ENCODE data around the gene LECT2.

The LECT2 gene

GRCh38 chr5:135979510-135979909 is 24.7 kb upstream of the LECT2 start:
- peak; percentile 92 for DNase-seq (ENCODE audit: low read depth)
- no peak for TF ChIP-seq CTCF (conservative IDR thresholded peaks at IDR 0.05; ENCODE audit: low read length)
- no peak overlapping the region for H3K4me3 ChIP-seq (ENCODE audit: low read length)

- no peak for TF ChIP-seq CTCF (conservative IDR thresholded peaks at IDR 0.05; ENCODE audit: low read length)
- no peak overlapping the region for H3K4me3 ChIP-seq (ENCODE audit: low read length)
- no peak for DNase-seq (ENCODE audit: low read depth)
These were observed 24.2 kb upstream of the LECT2 start for GRCh38 chr5:135978993-135979392.

GRCh38 chr5:135978212-135978631 is 23.4 kb upstream of the LECT2 start:
- DNase-seq (ENCODE audit: low read depth): no peak
- no peak for TF ChIP-seq CTCF (conservative IDR thresholded peaks at IDR 0.05; ENCODE audit: low read length)
- H3K4me3 ChIP-seq (ENCODE audit: low read length): no peak overlapping the region

- no peak overlapping the region for H3K4me3 ChIP-seq (ENCODE audit: low read length)
- peak; percentile 48 for TF ChIP-seq CTCF (conservative IDR thresholded peaks at IDR 0.05; ENCODE audit: low read length)
- DNase-seq (ENCODE audit: low read depth): peak; percentile 77
These were observed 22.7 kb upstream of the LECT2 start for GRCh38 chr5:135977375-135977928.

- no peak for DNase-seq (ENCODE audit: low read depth)
- no peak for TF ChIP-seq CTCF (conservative IDR thresholded peaks at IDR 0.05; ENCODE audit: low read length)
- H3K4me3 ChIP-seq (ENCODE audit: low read length): no peak overlapping the region
These were observed 21.4 kb upstream of the LECT2 start for GRCh38 chr5:135976216-135976615.

GRCh38 chr5:135975122-135975521 is 20.3 kb upstream of the LECT2 start:
- DNase-seq (ENCODE audit: low read depth): no peak
- no peak overlapping the region for H3K4me3 ChIP-seq (ENCODE audit: low read length)
- no peak for TF ChIP-seq CTCF (conservative IDR thresholded peaks at IDR 0.05; ENCODE audit: low read length)

GRCh38 chr5:135974021-135974600 is 19.3 kb upstream of the LECT2 start:
- no peak overlapping the region for H3K4me3 ChIP-seq (ENCODE audit: low read length)
- peak; percentile 39 for DNase-seq (ENCODE audit: low read depth)
- TF ChIP-seq CTCF (conservative IDR thresholded peaks at IDR 0.05; ENCODE audit: low read length): no peak
